Upper lobe of left lung (tissue), 6 donors: Measurements from ENCODE around the gene MECP2. TPM values are rescaled to one million over a fixed set of nuclear protein-coding genes. Genes with fewer than 3 reads are reported as not detected.

ENCODE experiments used
- ATAC-seq, 2 donors: fragments of 200-7000 bp; cut with Tn5 transposase; one replicate each; pipeline ENCODE4 v1.9.1; 2022; ENCODE audit warnings: mild to moderate bottlenecking in 2 of 2, moderate library complexity in 2 of 2; ENCODE audit not compliant: low FRiP score in 2 of 2
- DNase-seq, 2 donors: peaks; one replicate each; pipeline ENCODE4 v3.0.0-alpha.2; 2019 to 2020
- H3K27ac ChIP-seq, 4 donors: fragments of 200-600 bp; sonication (generic); one replicate each; pipeline ENCODE4 v1.5.1; 2016 to 2019
- H3K27me3 ChIP-seq, 4 donors: fragments of 200-600 bp; sonication (generic); one replicate each; pipeline ENCODE4 v1.5.1; 2017 to 2019
- H3K36me3 ChIP-seq, 4 donors: fragments of 200-600 bp; sonication (generic); one replicate each; pipeline ENCODE4 v1.5.1; 2016 to 2019
- H3K4me1 ChIP-seq, 4 donors: fragments of 200-600 bp; sonication (generic); one replicate each; pipeline ENCODE4 v1.5.1; 2018 to 2019
- H3K4me3 ChIP-seq, 4 donors: fragments of 200-600 bp; sonication (generic); one replicate each; pipeline ENCODE4 v1.5.1; 2017 to 2019; ENCODE audit warnings: mild to moderate bottlenecking in 2 of 4, moderate library complexity in 1 of 4
- H3K9me3 ChIP-seq, 4 donors: fragments of 200-600 bp; sonication (generic); one replicate each; pipeline ENCODE4 v1.5.1; 2018 to 2019
- CTCF ChIP-seq, 6 experiments: fragments of 450-650 bp in 4 of 6; fragments of 200-600 bp in 2 of 6; sonication (generic) in 2 of 6; IDR thresholded peaks; one replicate each; pipeline ENCODE4 v1.5.1; 2016 to 2019; ENCODE audit warnings: antibody characterized with exemption in 6 of 6
- EP300 ChIP-seq, 4 donors: sonication (generic); formaldehyde crosslinking; IDR thresholded peaks; one replicate each; pipeline ENCODE4 v1.5.1; 2017; ENCODE audit warnings: antibody characterized with exemption in 4 of 4, control low read depth in 2 of 4
- POLR2A ChIP-seq, 4 donors: fragments of 450-650 bp; IDR thresholded peaks; one replicate each; pipeline ENCODE4 v1.5.1; 2016 to 2017; ENCODE audit warnings: antibody characterized with exemption in 4 of 4, mild to moderate bottlenecking in 2 of 4
- POLR2AphosphoS5 ChIP-seq, 2 donors: sonication (generic); formaldehyde crosslinking; IDR thresholded peaks; one replicate each; pipeline ENCODE4 v1.5.1; 2017; ENCODE audit warnings: antibody characterized with exemption in 2 of 2
- WGBS, 2 donors: methylation state at CpG; one replicate each; pipeline ENCODE4 v1.1.5; 2017 to 2018; 5-methylcytosine and 5-hydroxymethylcytosine counted together
- total RNA-seq, 6 donors: library from RNA; depleted of rRNA in 4 of 6; stranded (reverse); fragments of >200 nt in 4 of 6; gene quantifications; one replicate each; pipeline versions ENCODE4 v1.1.0 to v1.2.1, GENCODE V29; 2016 to 2021
- donor health status: DM: no; HTN: no; CAD: no; lungs with moderate emphysema.
- donor health status: DM: no; HTN: yes; CAD: no; lungs with severe emphysema.

Gene MECP2
- total RNA-seq, 6 donors from 2014 or later: 43.3 to 110 (median 59.3) TPM

- Histone ChIP-seq H3K27ac (no peak overlapping the region), H3K9me3 (no peaks in the 10 kb centered on the region)
- 87 to 91% methylated on average over 9 to 15 of the region's 15 CpGs for WGBS, 2 donors
These were observed 73.2 kb downstream of the MECP2 start for GRCh38 chrX:154024271-154024670.

GRCh38 chrX:154023276-154024000 is 74.1 kb downstream of the MECP2 start:
- Histone ChIP-seq H3K9me3 (no peaks in the 10 kb centered on the region), H3K36me3 (peaks cover 0 to 16% (median 0%) of the 10 kb centered on the region in 4 donors), H3K27me3 (no peaks in the 10 kb centered on the region), H3K27ac (no peak overlapping the region), H3K4me1 (peaks cover 0 to 21% (median 7%) of the 10 kb centered on the region in 4 donors), H3K4me3 (no peak overlapping the region)
- TF ChIP-seq CTCF (IDR thresholded peaks at IDR 0.05) (no peak), POLR2A (IDR thresholded peaks at IDR 0.05) (no peak), POLR2AphosphoS5 (IDR thresholded peaks at IDR 0.05) (no peak), EP300 (IDR thresholded peaks at IDR 0.05) (no peak)
- no peak for ATAC-seq
- WGBS, 2 donors: 83 to 85% methylated on average over 19 to 27 of the region's 27 CpGs
- DNase-seq: no peak

More at GRCh38 chrX:154024271-154024670, 73.2 kb downstream of the MECP2 start:
- TF ChIP-seq POLR2AphosphoS5 (IDR thresholded peaks at IDR 0.05): no peak
- TF ChIP-seq POLR2A (IDR thresholded peaks at IDR 0.05): no peak
- TF ChIP-seq EP300 (IDR thresholded peaks at IDR 0.05): no peak
- TF ChIP-seq CTCF (IDR thresholded peaks at IDR 0.05): no peak
- peaks cover 0 to 23% (median 1%) of the 10 kb centered on the region in 4 donors for H3K36me3 ChIP-seq
- no peak for DNase-seq
- peaks cover 0 to 13% (median 4%) of the 10 kb centered on the region in 4 donors for H3K4me1 ChIP-seq
- ATAC-seq: no peak
- H3K4me3 ChIP-seq: no peak overlapping the region
- no peaks in the 10 kb centered on the region for H3K27me3 ChIP-seq

GRCh38 chrX:154022108-154022507 is 75.4 kb downstream of the MECP2 start:
- WGBS, 2 donors: 78 to 100% methylated on average over 1 to 5 of the region's 5 CpGs
- peaks cover 0 to 29% (median 7%) of the 10 kb centered on the region in 4 donors for H3K4me1 ChIP-seq
- no peaks in the 10 kb centered on the region for H3K9me3 ChIP-seq
- no peaks in the 10 kb centered on the region for H3K27me3 ChIP-seq
- peaks cover 0 to 13% (median 0%) of the 10 kb centered on the region in 4 donors for H3K36me3 ChIP-seq
- TF ChIP-seq POLR2A (IDR thresholded peaks at IDR 0.05) (no peak), POLR2AphosphoS5 (IDR thresholded peaks at IDR 0.05) (no peak), EP300 (IDR thresholded peaks at IDR 0.05) (no peak), CTCF (IDR thresholded peaks at IDR 0.05) (no peak)
- ATAC-seq (no peak), DNase-seq (no peak)
- no peak overlapping the region for H3K27ac ChIP-seq
- no peak overlapping the region for H3K4me3 ChIP-seq

GRCh38 chrX:154021131-154021611 is 76.3 kb downstream of the MECP2 start:
- Histone ChIP-seq H3K36me3 (peaks cover 0 to 18% (median 2%) of the 10 kb centered on the region in 4 donors), H3K27me3 (no peaks in the 10 kb centered on the region), H3K4me1 (peaks cover 0 to 29% (median 7%) of the 10 kb centered on the region in 4 donors), H3K9me3 (no peaks in the 10 kb centered on the region), H3K4me3 (no peak overlapping the region), H3K27ac (peak overlapping the region; percentile 85 to 95 (median 91))
- TF ChIP-seq CTCF (IDR thresholded peaks at IDR 0.05) (no peak), POLR2A (IDR thresholded peaks at IDR 0.05) (peak in 1 of 4 donors; percentile 15), EP300 (IDR thresholded peaks at IDR 0.05) (no peak), POLR2AphosphoS5 (IDR thresholded peaks at IDR 0.05) (no peak)
- no peak for DNase-seq
- 74 to 75% methylated on average over 1 to 11 of the region's 11 CpGs for WGBS, 2 donors
- ATAC-seq: peak in 1 of 2 donors; percentile 22
